IPS-NIHi11 (cell line): Measurements from ENCODE around the gene NINJ1.

ENCODE experiments used
- DNase-seq: peaks from one replicate; pipeline ENCODE4 v3.0.0; 2012; ENCODE audit warnings: mixed read lengths, low spot score

Gene NINJ1

DNA sequence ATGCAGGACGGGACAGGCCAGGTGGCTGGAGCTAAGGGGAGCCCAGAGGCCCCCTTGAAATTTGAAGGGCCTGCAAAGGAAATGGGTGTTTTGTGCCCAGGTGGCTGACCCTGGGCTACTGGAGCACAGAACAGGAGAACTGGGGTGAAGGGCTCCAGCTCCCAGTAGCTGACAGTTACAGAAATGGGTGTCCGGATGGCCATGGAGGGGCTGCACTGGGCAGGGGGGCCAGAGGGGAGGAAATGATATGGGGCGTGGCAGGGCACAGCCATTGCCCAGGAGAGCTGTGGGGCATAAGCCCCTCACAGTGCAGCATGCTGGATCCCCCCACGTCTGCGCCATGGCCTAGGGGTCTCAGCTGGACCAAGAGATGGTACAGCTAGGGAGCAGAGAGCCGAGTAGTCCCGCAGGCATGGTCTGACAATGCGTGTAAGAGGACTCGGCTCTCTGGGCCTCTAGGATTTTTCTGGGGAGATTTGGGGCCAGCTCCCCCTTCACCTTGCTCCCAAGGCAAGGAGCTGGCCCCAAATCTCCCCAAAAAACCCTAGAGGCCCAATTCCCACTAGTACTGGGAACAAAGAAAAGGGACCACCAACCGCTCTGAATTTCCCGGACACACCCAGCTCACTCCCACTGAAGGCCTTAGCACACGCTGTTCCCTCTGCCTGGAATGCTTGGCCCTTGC, 45.9 kb downstream of the NINJ1 start:
- no peak for DNase-seq

GRCh38 chr9:93086447-93087224, 47.4 kb downstream of the NINJ1 start:
- DNase-seq = no peak

DNA sequence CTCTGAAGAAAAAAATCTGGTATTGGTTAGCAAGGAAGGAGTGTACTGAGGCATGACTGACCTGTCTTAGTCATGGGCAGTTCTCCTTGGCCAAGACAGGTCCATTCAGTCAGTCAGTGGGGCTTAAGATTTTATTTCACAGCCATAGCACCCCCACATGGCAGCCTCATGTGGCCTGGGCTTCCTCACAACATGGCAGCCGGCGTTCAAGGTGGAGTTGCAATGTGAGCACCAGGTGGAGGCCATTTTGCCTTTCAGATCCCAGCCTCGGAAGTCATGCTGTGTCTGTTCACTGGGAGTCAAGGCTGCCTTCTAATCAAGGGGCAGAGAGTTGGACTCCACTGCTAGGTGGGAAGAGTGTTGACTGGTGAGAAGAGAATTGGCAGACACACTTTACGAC, 48.4 kb downstream of the NINJ1 start:
- DNase-seq = no peak

DNA sequence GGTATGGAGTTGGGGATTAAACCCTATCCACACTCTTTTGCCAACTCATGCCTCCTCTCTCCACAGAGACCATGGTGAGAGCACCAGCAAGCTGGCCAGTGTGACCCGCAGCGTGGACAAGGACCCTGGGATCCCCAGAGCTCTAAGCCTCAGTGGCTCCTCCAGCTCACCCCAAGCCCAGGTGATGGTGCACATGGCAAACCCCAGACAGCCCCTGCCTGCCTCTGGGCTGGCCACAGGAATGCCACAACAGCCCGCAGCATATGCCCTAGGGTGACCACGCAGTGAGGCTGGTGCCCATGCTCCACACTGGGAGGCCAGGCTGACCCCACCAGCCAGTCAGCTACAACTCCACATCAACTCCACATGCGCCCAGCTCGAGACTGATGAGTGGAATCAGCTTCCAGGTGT, 49.6 kb downstream of the NINJ1 start:
- DNase-seq = no peak

GRCh38 chr9:93083592-93084470, 50.2 kb downstream of the NINJ1 start:
- no peak for DNase-seq

GRCh38 chr9:93082841-93083411, 51.1 kb downstream of the NINJ1 start:
- no peak for DNase-seq

- DNase-seq = no peak
These were observed 52.1 kb downstream of the NINJ1 start for GRCh38 chr9:93081931-93082330.

GRCh38 chr9:93081081-93081529, 52.9 kb downstream of the NINJ1 start:
- no peak for DNase-seq

- DNase-seq = no peak
These were observed 53.6 kb downstream of the NINJ1 start for GRCh38 chr9:93080406-93080805.

GRCh38 chr9:93079371-93079770, 54.7 kb downstream of the NINJ1 start:
- no peak for DNase-seq

DNA sequence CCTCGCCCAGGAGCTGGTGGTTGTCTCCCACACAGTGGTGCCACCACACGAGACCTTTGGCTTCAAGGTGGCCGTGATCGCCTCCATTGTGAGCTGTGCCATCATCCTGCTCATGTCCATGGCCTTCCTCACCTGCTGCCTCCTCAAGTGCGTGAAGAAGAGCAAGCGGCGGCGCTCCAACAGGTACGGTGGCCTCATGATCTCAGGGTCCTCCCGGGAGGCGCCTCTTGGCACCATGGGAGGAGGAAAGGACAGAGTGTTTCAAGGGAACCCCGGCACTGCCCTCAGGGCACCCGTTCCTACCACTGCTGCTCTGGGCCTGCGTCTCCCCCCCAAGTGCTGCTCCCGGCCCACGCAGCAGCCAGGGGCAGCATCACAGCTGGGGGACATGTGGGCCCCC, 56.2 kb downstream of the NINJ1 start:
- DNase-seq = no peak

DNA sequence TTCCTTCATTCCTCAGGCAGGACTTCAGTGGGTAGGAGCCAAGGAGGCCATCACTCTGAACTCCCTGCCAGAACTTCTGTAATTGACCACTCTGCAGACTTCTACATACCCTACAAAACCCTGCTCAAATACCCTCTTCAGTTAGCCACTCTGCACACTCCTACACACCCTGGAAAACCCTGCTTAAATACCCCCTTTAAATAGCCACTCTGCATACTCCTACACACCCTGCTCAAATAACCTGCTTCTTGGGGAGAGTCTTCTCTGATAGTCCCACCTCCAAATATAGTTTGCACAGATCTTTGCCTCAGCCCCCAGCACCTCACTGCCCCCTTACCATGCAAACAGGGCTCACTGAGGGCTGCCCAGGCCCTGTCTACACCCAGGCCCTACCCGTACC, 56.7 kb downstream of the NINJ1 start:
- DNase-seq = no peak

DNA sequence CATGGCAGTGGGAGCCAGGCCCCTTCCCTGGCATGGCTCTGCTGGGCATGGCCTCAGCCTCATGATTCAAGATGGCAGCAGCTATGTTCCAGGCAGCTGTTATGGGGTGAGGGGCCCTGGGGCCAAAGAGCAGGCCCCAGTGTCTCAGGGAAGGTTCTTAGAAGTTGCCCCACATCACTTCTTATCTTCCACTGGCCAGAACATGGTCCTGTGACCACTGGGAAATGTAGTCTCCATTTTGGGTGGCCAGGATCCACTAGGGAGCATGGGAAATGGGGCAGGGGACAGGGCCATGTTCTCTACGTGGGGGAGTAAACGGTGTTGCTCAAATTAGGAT, 57.3 kb downstream of the NINJ1 start:
- no peak for DNase-seq

GRCh38 chr9:93076101-93076791, 57.8 kb downstream of the NINJ1 start:
- no peak for DNase-seq

DNA sequence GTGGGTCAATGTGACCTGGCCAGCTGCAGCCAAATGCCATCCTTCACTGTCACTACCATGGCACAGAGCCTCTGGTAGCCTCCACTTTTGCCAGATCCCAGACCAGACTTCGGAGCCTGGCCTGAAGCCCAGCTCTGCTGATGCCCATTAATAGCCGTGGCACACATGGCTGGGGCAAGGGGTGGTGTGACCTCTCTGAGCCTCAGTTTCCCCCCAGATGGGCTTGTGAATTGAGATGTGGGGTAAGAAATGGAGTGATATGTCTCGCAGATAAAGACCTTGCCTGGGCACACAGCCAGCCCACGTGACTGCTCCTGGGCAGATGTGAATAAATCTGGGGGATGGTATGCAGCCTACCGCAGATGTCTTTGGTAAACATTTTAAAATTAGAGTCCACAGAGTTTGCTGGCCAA, 61.7 kb downstream of the NINJ1 start:
- DNase-seq = no peak
